ENCODE data around the gene PHF13. TPM values are rescaled to one million over a fixed set of nuclear protein-coding genes. Genes with fewer than 3 reads are reported as not detected.

The PHF13 gene
- total and polyA plus RNA-seq, 9 of the 15 experiments (the other 6 are each of a cell fraction or from before 2014, with no cell fraction given) = 1.8 to 36.1 (median 11.7) TPM

GRCh38 chr1:6601923-6602668, 11.4 kb upstream of the PHF13 start (continued):
- no peak for TF ChIP-seq PURB (CRISPR knock-in tag; IDR thresholded peaks at IDR 0.05; ENCODE audit: low read depth)
- no peak for TF ChIP-seq ZNF253 (CRISPR knock-in tag; conservative IDR thresholded peaks at IDR 0.05)
- TF ChIP-seq USF1 (CRISPR knock-in tag; IDR thresholded peaks at IDR 0.05) = peak; percentile 37; the same call in 1 of the 2 replicates
- no peak; the same call in 1 of the 2 replicates for TF ChIP-seq ZBTB34 (CRISPR knock-in tag; IDR thresholded peaks at IDR 0.05)
- TF ChIP-seq FUS (optimal IDR thresholded peaks at IDR 0.05; ENCODE audit: low read depth, low read length) = peak; percentile 82
- TF ChIP-seq, protein P1, sequence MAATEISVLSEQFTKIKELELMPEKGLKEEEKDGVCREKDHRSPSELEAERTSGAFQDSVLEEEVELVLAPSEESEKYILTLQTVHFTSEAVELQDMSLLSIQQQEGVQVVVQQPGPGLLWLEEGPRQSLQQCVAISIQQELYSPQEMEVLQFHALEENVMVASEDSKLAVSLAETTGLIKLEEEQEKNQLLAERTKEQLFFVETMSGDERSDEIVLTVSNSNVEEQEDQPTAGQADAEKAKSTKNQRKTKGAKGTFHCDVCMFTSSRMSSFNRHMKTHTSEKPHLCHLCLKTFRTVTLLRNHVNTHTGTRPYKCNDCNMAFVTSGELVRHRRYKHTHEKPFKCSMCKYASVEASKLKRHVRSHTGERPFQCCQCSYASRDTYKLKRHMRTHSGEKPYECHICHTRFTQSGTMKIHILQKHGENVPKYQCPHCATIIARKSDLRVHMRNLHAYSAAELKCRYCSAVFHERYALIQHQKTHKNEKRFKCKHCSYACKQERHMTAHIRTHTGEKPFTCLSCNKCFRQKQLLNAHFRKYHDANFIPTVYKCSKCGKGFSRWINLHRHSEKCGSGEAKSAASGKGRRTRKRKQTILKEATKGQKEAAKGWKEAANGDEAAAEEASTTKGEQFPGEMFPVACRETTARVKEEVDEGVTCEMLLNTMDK (IDR thresholded peaks at IDR 0.05; ENCODE audit: borderline replicate concordance, insufficient read depth, low read depth, low read length, poor library complexity, severe bottlenecking) = no peak
- peak; percentile 58 for TF ChIP-seq U2AF1 (optimal IDR thresholded peaks at IDR 0.05; ENCODE audit: low read depth, low read length)
- TF ChIP-seq POU5F1 (IDR thresholded peaks at IDR 0.05; ENCODE audit: borderline replicate concordance, low read depth, low read length, partially characterized antibody) = no peak
- TF ChIP-seq SIX5 (IDR thresholded peaks at IDR 0.05; ENCODE audit: borderline replicate concordance in 1 of 2, insufficient read depth in 1 of 2, low read depth in 1 of 2, low read length in 2 of 2) = no peak
- peak; percentile 86 for TF ChIP-seq MGA (IDR thresholded peaks at IDR 0.05)

Data from K562 (cell line).